HG03575 (cell line): ENCODE results near the gene TOMM34.

ENCODE experiments used
- ATAC-seq: cut with Tn5 transposase; IDR thresholded peaks from one replicate; pipeline ENCODE4 v1.9.1; 2021; ENCODE audit not compliant: unreplicated experiment, insufficient number of reproducible peaks, low FRiP score; ENCODE audit errors: extremely low read depth

TOMM34 gene

GRCh38 chr20:44908987-44909871 is 51.0 kb downstream of the TOMM34 start:
- no peak for ATAC-seq

- no peak for ATAC-seq
Observed at GRCh38 chr20:44904377-44904776, 55.8 kb downstream of the TOMM34 start.

GRCh38 chr20:44901974-44902373 is 58.2 kb downstream of the TOMM34 start:
- no peak for ATAC-seq

DNA sequence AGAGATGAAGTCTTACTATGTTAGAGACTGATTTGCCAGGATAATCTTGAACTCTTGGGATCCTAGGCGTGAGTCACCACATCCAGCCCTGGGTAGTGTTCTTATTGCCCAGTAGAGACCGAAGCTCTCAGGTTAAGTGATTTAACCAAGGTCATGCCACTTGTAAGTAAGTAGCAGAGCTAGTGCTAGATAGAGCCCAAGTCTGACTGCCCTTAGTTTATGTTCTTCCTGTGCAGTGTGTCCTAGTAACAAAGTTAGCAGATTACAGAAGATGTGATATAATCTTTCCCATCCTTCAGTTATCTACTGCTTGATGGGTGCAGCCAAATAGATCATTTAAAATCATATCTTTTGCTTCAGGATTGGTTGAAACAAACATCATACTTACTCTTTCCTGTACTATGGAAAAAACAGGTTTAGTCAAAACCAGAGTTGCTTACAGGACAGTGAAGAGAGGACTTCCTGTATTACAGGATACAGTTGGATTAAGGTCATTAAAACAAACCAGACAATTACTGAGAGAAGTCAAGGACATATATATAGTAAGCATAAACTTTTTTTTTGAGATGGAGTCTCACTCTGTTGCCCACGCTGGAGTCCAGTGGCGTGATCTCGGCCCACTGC is 59.9 kb downstream of the TOMM34 start:
- ATAC-seq = no peak

DNA sequence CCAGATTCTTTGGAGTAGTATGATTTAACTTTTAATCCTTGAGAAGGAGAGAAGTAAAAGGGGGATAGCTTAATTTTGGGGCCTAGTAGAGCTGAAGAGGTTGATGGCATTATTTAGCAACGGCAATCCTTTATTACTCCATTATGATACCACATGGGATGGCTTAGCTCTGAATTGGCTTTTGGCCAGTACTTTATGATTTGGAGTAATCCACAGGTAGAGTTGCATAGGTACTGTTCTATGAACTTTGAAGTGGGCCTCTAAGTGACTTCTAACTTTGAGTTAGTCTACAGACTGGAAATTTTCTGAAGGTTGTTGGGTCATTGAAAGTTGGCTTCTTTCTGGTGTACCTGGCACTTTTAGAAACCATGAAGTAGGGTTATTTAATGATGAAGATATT is 63.1 kb downstream of the TOMM34 start:
- ATAC-seq = no peak

GRCh38 chr20:44896583-44896982 is 63.6 kb downstream of the TOMM34 start:
- no peak for ATAC-seq

DNA sequence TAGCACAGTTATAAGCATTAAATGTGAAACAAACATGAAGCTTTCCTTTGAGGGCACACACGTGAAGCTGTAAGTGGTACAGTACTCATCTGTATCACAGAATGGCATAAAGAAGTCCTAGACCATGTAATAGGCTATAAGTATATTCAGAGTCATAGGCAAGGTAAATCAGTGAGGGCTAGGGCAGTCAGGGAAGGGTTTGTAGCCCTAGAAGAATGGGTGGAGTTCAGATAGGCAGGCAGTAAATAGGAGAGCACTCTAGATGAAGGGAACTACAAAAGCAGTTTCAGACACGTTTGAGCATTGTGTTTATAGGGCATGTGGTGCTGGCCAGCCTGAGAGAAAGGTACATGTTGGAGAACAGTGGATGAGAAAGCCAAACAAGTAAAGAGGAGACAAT is 65.2 kb downstream of the TOMM34 start:
- ATAC-seq = no peak
